Activated naive CD8-positive, alpha-beta T cell treated with anti-CD3 and anti-CD28 coated beads, Interleukin-2, amount 50 U/mL, for 16 hours (primary cell): ENCODE measurements around the gene DIP2C.

Experiments
- DNase-seq: peaks from one replicate; pipeline ENCODE4 v3.0.0-alpha.2; 2020; ENCODE audit warnings: low read depth, low spot score

DIP2C gene

DNA sequence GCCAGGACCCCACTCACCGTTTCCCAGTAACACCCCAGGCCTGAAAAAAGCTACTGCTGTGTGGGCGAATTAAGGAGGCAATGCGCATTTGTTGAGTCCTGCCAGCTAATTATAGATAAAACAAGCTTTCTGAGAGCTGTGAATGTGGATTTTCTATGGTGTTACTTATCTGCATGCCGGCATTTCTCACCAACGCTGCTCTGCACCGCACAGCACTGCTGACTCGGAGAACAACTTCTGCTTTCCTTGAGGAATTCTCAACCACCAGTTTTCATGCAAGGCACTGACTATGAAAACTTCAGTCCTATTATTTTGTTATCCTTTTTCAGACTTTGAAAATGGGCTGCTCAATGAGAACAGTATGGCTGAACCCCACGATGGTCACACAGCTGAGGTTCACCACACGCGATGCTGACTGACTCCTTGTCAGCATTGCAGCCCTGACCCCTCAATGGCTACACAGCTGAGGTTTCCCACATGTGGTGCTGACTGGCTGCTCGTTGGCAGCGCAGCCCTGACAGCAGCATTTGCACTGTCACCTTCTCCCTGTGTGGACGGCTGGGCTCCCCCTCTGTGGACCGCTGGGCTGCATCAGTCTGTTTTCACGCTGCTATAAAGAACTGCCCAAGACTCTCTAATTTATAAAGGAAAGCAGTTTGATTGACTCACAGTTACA lies 190.6 kb downstream of the DIP2C start:
- no peak for DNase-seq

DNA sequence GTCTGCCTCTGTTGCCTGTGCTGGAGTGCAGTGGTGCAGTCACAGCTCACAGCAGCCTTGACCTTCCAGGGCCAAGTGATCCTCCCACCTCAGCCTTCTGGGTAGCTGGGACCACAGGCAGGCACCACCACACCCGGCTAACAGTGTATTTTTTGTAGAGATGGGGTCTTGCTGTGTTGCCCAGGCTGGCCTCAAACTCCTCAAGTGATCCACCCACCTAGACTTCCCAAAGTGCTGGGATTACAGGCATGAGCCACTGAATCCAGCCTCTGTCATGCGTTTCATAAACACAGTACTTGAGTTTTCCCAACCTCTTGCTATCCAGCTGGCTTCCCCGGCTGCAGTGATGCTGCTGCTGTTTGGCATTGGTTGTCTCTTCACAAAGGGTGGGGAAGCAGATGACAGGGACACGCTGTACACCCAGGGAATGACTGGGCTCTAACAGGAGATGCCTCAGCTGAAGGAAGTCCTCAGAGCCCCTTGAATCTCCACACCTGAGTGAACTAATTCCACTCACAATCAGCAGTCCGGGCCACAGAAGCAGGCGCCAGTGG lies 191.5 kb downstream of the DIP2C start:
- no peak for DNase-seq

DNA sequence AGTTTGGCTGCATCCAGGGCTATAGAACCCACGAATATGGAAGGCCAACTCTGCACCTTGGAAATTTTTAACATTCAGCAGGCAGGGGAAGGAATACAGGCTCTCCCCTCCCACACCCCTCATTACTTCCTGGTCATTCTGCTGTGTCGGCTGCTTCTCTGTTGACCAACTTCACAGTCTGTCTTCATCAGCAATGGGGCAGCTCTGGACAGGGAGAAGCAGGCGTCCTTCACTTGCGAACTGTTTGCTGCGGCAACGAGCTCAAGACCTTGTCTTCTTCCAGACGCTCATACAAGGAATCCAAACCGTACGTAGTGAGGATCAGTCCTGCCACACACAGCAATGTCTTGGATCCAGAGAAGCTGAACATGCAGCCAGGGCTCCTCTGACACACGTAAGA lies 192.2 kb downstream of the DIP2C start:
- no peak for DNase-seq

DNA sequence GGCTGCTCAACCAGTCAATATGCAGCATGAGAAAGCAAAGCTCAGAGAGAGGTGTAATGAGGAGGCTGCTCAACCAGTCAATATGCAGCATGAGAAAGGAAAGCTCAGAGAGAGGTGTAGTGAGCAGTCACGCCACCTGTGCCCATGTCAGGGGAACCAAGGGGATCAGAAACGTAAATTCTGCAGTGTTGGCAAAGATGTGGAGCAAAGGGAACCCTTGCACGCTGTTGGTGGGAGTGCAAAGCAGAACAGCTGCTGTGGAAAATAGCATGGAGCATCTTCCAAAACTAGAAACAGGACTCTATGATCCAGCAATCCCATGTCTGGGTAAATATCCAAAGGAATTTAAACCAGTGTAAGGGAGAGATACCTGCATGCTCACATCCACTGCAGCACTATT lies 194.9 kb downstream of the DIP2C start:
- no peak for DNase-seq

DNA sequence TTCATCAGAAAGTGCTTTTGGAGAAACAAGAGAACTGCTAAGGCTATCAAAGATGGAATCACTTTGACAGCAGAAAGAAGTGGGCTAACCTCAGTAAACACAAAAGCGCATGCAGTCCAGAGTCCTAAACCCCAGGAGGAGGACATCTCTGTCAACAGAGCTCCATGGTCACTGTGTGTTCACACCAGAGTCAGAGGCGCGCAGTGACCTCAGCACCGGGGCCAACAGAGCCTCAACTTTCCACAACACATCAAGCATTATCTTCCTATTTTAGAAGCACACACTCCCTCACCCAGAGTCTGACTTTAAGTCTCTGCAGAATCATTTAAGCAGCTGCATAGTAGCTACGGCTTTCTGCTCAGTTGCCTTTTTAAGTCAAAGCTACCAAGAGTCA lies 195.3 kb downstream of the DIP2C start:
- DNase-seq, result no peak

DNA sequence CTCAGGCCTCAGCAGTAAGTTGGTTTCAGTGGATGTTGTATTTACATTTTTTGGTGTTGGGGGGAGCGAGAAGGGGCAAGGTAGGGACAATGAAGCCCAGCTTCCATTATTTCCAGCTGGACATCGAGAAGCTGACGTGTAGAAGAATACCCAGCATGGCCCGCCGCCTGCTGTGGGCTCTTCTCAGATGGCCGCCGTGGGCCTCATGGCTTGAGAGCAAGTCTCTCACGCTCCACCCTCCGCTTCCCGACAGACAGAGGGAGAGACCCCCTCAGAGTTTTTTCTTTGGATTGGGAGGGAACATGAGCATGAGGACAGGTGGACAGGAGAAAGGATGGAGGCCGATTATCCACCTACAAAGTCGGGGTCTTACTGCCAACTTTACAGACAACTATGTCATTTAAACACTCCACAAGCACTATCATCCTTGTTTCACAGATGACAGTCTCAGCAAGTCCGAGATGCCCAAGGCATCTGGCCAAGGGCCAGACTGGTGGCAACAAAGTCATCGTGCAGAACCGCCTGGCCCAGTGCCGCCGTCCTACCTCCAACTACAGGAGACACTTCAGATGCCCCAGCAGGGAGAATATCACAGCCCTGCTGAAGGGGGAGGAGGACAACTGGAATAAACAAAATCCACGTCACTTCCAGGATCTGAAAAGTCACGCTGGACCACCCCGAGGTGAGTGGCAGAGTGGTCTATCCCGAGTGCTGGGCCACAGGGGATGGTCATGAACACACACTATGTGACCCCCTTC lies 195.9 kb downstream of the DIP2C start:
- no peak for DNase-seq

DNA sequence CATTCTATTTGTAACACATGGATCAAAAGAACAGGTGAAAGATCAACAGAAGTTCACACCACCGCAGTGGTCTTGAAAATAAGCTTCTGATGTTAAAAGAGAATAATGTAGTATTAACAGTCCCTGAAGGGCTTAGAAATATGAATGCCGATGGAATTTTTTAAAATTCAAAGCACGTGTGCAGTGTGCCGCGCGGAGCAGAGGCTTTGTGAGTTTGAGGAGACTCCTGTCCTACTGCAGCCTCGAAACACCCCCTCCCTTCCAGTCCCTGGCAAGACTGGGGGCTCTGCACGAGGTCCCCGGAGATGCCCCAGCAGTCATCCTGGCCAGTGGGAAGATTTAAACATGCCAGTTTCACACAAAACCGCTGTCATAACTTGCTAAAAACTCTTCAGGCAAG lies 196.6 kb downstream of the DIP2C start:
- DNase-seq, result no peak

DNA sequence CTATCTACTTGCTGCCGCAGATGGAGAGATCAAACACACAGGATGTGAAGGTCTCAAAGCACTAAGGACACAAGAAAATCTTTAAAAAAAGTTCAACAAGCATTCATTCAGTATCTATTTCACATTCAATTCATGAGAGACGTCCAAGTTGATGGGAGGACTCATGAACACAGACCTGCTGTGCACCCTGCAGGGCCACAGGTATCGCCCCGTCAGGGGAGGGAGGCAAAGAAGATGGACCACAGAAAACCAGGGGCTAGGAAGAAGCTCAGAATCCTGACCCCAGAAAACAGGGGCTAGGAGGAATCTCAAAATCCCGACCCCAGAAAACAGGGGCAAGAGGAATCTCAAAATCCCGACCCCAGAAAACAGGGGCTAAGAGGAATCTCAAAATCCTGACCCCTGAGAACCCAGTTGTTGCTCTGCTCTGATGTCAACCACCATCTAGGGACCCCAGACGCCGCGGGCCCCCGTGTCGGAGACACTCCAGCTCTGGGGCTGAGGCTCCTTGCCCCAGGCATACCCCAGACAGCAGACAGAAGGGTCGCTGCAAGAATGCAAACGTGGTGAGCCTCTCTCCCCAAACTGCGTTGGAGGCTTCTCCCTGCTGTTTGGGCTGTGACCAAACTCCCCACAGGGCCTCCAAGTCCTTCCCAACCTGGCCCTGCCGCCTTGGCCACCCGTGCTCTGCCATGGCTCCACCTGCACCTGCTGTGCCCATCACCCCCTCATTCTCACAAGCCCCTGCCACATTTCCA lies 197.6 kb downstream of the DIP2C start:
- no peak for DNase-seq

DNA sequence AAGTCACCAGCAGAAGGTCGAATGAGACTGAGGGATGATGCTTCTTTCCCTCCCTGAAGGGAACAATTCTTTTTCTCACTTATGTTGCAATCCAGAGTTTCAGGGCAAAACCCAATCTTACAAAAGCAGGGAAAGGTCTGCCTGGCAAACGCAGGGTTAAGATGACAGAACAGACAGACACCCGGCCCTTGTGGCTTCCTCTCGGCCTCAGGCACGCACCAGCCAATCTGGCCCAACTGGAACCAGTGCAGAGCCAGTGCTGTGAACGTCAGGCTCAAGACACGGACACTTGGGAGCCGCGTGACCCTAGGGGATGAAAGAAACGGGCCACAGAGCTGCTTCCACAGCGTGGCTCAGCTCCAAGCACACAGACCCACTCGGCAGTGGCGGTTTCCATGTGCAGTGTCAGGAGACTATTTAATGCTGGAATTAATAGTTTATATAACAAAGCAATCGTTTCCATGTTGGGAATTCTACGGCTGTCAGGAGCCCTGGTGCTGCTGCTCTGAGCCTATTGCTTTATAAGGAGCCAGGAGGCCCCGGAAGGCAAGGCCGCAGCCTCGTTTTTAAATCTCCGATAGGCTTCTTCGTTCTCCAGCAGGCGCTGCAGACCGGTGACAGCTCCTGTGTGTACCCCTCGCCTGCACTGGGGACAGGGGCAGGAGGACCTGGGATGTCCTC lies 198.4 kb downstream of the DIP2C start:
- no peak for DNase-seq

DNA sequence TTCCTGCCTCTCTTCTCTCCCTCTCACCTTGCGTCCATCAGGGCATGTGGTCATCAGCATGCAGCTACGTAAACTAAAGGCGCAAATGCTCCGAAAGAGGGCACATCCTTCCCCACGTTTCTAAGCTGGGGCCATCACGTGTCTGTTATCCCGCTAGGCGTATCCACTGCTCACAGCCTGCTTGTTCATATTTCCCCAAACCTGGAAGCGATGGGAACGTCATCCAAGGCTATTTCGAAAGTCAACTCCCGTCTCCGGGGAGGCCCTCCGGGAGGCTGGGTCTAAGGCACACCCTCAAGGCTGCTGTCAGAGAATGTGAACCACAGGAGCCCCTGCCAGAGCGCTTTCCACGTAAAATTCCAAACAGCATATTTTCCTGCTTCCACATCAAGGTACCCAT lies 199.2 kb downstream of the DIP2C start:
- no peak for DNase-seq

DNA sequence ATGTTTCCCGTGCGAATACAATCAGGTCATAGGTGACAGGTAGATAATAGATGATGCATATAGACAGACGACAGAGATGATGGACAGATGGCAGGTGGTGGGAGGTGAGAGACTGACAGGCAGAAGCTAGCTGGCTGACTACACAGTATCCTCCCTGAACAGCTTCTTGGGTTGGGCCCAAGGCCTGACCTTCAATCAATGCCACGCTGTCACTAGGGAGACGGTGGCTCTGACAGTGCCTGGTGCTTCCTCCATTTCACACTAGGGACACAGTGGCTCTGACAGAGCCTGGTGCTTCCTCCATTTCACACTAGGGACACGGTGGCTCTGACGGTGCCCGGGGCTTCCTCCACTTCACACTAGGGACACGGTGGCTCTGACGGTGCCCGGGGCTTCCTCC lies 200.1 kb downstream of the DIP2C start:
- DNase-seq, result no peak

DNA sequence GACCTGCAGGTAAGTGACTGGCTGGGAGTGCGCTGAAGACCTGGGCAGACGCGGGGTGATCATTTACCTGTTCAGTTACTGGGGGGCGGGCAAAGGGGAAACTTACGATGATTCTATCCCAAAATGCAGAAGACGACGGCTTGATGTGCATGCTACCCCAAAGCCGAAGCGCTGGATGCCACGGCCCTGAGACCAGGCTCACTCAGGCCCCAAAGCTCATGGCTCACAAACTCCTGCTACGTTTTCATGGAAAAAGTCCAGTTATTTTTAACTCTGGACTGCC lies 200.6 kb downstream of the DIP2C start:
- DNase-seq, result no peak

DNA sequence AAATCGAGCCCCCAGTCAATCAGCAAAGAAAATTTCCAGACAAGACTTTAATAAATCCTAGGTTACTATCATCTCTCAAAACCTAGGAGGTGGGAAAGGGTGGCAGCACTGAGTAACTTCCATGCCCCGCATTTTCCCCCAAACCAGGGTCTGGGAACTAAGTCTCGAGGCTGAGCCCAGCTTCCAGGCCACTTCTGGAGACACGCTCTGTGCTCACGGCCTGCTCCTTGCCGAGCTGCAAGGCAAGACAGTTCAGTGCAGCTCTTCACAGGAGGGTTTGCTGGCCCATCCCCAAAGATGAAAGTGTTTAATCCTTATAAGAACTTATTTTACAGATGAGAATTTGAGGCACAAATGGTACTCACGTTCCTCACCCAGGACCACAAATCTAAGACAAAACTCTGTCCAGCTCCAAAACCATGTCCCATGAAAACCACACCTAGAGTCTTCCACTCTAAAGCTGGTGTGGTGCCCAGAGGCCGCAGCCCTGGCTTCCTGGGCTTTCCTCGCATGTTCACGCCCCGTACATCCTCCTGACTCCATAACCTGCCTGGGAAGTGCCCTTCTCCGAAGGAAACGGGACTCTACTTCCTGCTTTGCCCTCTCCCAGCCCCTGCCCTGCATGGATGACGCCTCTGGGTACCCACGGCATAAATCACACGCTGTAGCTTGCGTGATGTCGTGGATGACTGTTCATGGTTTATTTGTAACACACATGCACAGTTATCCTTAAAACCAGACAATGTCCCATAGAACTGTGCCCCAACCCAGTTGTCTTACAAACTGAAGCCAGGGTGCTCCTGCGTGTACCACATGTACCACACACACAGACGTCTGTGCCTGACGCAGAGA lies 201.2 kb downstream of the DIP2C start:
- DNase-seq, result no peak

DNA sequence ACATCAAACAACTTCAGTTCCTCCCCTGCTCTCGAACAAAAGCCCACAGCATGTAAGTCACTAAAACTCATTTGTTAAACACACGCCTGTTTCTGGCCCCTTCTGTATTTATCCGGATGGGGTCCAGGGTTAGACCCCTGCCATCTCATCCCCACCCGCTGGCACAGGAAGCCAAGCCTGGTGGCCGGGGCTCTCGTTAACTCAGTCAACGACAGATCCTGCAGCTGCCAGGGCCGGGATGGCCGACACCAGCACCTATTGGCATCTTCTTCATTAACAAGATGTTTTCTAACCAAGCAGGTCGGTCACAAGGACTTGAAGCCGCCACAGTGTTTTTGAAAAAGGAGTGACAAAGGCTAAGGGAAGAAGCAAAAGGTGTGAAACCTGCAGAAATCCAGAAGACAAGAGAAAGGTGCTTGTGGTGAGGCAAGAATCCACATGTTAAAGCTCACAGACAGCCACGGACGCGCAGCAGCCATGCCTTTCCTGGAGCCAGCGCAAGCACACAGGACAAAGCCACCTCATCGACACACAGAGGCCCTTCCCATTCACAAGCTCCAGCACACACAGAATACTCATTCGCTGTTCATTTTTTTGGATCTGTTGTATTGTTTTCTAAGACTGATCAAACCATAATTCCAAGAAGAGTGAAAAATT lies 202.7 kb downstream of the DIP2C start:
- DNase-seq, result no peak

DNA sequence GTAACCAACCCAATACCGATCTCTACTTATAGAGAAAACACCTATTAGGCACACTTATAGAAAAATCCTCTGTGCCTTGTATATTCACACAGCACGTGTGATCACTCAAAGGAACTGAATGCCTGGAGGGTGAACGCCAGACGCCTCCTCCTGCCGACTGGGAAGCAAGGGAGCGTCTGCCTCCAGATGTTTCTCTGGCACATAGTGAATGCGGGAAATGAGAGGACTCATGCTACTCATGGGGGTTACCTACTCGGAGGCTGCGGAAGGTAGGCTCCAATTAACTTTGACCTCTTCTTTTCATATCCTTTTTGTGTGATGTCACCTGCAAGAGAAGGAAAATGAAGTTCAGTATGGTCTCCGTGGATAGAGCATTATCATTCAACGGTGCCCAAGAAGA lies 203.3 kb downstream of the DIP2C start:
- DNase-seq, result no peak

DNA sequence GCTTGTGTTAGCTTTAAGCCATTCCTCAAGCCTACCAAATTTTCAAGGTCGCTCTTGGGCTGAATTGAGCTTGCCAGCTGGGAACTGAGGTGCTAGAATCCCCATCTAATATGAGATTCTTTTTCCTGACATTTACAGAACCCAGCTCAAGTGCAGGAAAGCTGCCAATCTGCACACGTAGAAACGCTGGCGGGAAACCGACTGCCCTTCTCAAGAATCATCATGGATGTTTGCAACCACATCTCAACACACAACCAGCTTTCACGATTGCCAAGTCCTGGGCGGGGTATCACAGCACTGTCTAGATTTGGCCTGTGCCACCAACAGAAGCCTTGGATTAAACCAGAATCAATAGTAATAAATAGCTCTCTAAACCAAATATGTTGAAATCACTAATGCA lies 203.7 kb downstream of the DIP2C start:
- no peak for DNase-seq

DNA sequence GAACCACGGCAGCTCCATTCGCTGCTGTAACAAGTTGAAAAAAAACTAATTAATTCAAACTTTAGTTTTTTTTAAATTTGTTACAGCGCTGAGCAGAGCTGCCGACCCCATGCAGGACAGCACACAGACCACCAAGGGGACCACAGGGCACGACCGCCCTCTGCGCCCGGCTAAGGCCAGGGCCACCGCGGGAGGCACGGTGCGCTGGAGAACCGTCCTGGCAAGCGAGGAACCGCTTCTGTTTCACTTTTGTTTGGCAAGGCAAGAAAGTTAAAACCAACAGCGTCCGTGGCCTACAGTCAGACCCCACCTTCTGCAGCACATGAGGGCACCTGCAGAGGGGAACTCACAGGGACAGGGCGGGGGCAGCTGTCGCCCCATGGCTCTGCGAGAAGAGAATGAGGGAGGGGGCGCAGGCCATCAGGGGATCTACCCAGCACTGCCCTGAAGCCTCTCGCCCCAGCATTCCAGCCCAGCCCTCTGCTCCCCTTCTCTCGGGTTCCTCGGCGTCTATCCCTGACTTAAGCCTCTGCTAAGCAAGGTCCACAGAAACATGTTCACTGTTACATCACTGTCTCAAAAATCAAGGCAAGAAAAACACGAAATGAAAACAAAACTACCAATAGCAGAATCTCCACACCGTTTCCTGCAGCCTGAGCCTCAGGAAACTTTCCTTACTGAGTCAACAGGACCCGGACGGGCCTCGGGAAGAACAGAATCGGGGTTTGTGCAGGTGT lies 204.4 kb downstream of the DIP2C start:
- no peak for DNase-seq

DNA sequence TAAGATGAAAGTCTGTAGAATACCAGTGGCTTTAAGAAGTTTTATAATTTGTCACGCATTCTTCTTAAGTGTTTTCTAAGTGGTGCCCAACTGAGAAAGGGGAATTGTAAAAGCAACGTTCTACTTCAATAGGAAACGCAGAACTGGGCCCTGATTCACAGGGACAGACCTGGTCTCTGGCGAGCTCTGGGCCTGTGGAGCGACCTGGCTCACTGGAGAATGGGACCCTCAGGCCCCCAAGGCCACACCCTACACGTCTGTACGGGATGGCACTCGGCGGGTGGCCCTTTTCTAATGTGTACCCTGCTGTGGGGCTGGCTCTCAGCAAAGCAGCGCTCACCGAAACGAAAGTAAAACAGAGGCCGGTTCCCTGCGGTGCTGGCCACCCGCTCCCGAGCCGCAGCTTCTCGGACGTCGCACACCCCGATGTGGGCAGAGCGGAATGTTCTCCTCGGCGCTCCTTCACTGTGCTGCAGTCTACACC lies 205.0 kb downstream of the DIP2C start:
- no peak for DNase-seq

DNA sequence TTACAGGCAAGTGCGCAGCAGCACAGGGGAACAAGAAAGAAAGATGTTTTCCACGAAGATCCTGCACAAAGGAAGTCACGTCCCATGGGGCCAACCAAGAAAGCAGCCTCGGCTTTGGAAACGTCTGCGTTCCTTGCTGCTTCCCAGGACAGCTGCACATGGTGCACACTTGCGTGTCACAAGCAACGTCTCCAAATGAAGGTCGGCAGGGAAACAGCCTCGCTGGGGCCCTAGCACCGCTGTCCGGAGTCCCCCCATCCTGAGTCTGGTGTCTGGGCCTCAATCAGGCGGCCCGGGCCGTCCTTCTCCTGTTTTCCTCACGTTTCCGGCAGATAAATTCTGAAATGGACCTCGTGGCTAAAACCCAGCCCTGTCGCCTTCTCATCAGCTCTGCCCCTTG lies 206.2 kb downstream of the DIP2C start:
- DNase-seq, result no peak

DNA sequence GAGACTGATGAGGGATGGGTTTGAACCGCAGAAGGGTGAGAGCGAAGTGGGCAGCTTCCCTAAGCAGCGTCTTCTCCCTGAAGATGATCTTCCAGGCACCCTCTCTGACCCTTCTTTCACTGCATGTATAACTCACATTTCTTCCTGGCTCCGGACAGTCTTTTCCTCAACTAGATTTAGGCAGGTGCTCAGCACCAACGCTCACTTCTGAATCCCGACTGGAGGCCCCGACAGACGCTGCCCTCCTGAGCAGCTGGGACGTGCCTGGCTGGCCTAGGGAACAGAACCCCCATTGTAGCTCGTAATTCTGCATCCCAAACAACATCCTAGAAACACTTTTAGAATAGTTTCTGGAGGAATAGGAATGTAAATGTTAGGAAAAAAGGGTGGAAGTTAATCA lies 206.6 kb downstream of the DIP2C start:
- no peak for DNase-seq
